Neural progenitor cell (in vitro differentiated cells): ENCODE results near the gene ENOX2. TPM values are rescaled to one million over a fixed set of nuclear protein-coding genes. Genes with fewer than 3 reads are reported as not detected.

Experiments
- DNase-seq: peaks from one replicate; pipeline ENCODE4 v3.0.0-alpha.2; 2016; ENCODE audit warnings: low spot score
- H2AFZ ChIP-seq: fragments of 200-600 bp; sonication (generic); replicated peaks from 2 replicates; pipeline ENCODE4 v1.6.1; 2016; ENCODE audit warnings: antibody characterized with exemption
- H3F3A ChIP-seq: fragments of 200-600 bp; sonication (generic); 2 replicates; pipeline ENCODE4 v1.6.1; 2016; ENCODE audit warnings: antibody characterized with exemption, low read depth
- H3K27ac ChIP-seq: fragments of 200-600 bp; sonication (generic); 2 replicates; pipeline ENCODE4 v1.5.1; 2016; ENCODE audit warnings: mild to moderate bottlenecking
- H3K27me3 ChIP-seq: fragments of 200-600 bp; sonication (generic); 2 replicates; pipeline ENCODE4 v1.6.1; 2016; ENCODE audit warnings: mild to moderate bottlenecking, moderate library complexity
- H3K36me3 ChIP-seq: fragments of 200-600 bp; sonication (generic); 2 replicates; pipeline ENCODE4 v1.5.1; 2016
- H3K4me1 ChIP-seq: fragments of 200-600 bp; sonication (generic); 2 replicates; pipeline ENCODE4 v1.6.1; 2016; ENCODE audit warnings: mixed run types
- H3K4me2 ChIP-seq: fragments of 200-600 bp; sonication (generic); 2 replicates; pipeline ENCODE4 v1.6.1; 2016
- H3K4me3 ChIP-seq: fragments of 200-600 bp; sonication (generic); 2 replicates; pipeline ENCODE4 v1.5.1; 2016
- H3K79me2 ChIP-seq: fragments of 200-600 bp; sonication (generic); 2 replicates; pipeline ENCODE4 v1.6.1; 2016; ENCODE audit warnings: low read depth
- H3K9ac ChIP-seq: fragments of 200-600 bp; sonication (generic); 2 replicates; pipeline ENCODE4 v1.6.1; 2016
- H3K9me3 ChIP-seq: fragments of 200-600 bp; sonication (generic); 2 replicates; pipeline ENCODE4 v1.5.1; 2016; ENCODE audit warnings: low read depth
- H4K20me1 ChIP-seq: fragments of 200-600 bp; sonication (generic); 2 replicates; pipeline ENCODE4 v1.6.1; 2016; ENCODE audit warnings: low read depth
- H3K27ac Mint-ChIP-seq: 3 replicates; pipeline ENCODE4 v1.8.0; 2021; ENCODE audit warnings: mixed read lengths
- H3K27me3 Mint-ChIP-seq: 2 replicates; pipeline ENCODE4 v1.8.0; 2022; ENCODE audit warnings: low read depth, mild to moderate bottlenecking, inconsistent platforms, moderate library complexity, mixed read lengths; ENCODE audit not compliant: insufficient read depth
- H3K36me3 Mint-ChIP-seq: 3 replicates; pipeline ENCODE4 v1.8.0; 2021; ENCODE audit warnings: mixed read lengths
- H3K4me1 Mint-ChIP-seq: 3 replicates; pipeline ENCODE4 v1.8.0; 2021; ENCODE audit warnings: mixed read lengths
- H3K4me3 Mint-ChIP-seq: 3 replicates; pipeline ENCODE4 v1.8.0; 2021; ENCODE audit warnings: mild to moderate bottlenecking, moderate library complexity, mixed read lengths
- H3K9me3 Mint-ChIP-seq: 3 replicates; pipeline ENCODE4 v1.8.0; 2020; ENCODE audit warnings: mixed read lengths
- CTCF ChIP-seq: fragments of 200-600 bp; sonication (generic); IDR thresholded peaks from 2 replicates; pipeline ENCODE4 v1.5.1; 2017; ENCODE audit warnings: antibody characterized with exemption, mild to moderate bottlenecking
- EZH2 ChIP-seq: fragments of 200-600 bp; sonication (generic); IDR thresholded peaks from 2 replicates; pipeline ENCODE4 v1.6.1; 2017; ENCODE audit warnings: antibody characterized with exemption, mild to moderate bottlenecking, moderate library complexity
- EZH2phosphoT487 ChIP-seq: fragments of 200-600 bp; sonication (generic); IDR thresholded peaks from 2 replicates; pipeline ENCODE4 v1.6.1; 2017; ENCODE audit warnings: antibody characterized with exemption
- total RNA-seq: library from RNA; depleted of rRNA; stranded (reverse); fragments of >200 nt; gene quantifications from 2 replicates; pipeline ENCODE4 v1.2.3, GENCODE V29; 2015; ENCODE audit warnings: low replicate concordance

Gene ENOX2
- total RNA-seq, 1 donor from 2014 or later, result 12.5 TPM

- Mint-ChIP-seq H3K27me3 (peaks cover 2% of the 10 kb centered on the region), H3K27ac (no peak overlapping the region), H3K4me3 (no peak overlapping the region), H3K9me3 (no peaks in the 10 kb centered on the region), H3K4me1 (peaks cover 8% of the 10 kb centered on the region), H3K36me3 (peaks cover 4% of the 10 kb centered on the region)
- H3K9ac ChIP-seq, result no peak overlapping the region
- no peak overlapping the region for H3K27ac ChIP-seq
- no peaks in the 10 kb centered on the region for H3F3A ChIP-seq
- no peaks in the 10 kb centered on the region for H3K4me1 ChIP-seq
- H3K4me3 ChIP-seq, result no peak overlapping the region
- no peaks in the 10 kb centered on the region for H3K9me3 ChIP-seq
- H3K79me2 ChIP-seq, result no peaks in the 10 kb centered on the region
- TF ChIP-seq EZH2, result no peak
- no peak for TF ChIP-seq EZH2phosphoT487
- TF ChIP-seq CTCF, result no peak
- DNase-seq, result no peak
- no peaks in the 10 kb centered on the region for H3K36me3 ChIP-seq
- H2AFZ ChIP-seq, result no peak overlapping the region
- H3K27me3 ChIP-seq, result no peaks in the 10 kb centered on the region
- H3K4me2 ChIP-seq, result no peak overlapping the region
- no peaks in the 10 kb centered on the region for H4K20me1 ChIP-seq
Observed at GRCh38 chrX:130896026-130896425, 7.0 kb downstream of the ENOX2 start.

GRCh38 chrX:130895299-130895698 is 7.7 kb downstream of the ENOX2 start:
- no peak overlapping the region for H2AFZ ChIP-seq
- peaks cover 3% of the 10 kb centered on the region for H3K27me3 Mint-ChIP-seq
- H3K4me2 ChIP-seq, result no peak overlapping the region
- no peaks in the 10 kb centered on the region for H3F3A ChIP-seq
- no peaks in the 10 kb centered on the region for H3K9me3 ChIP-seq
- no peak overlapping the region for H3K27ac ChIP-seq
- no peak overlapping the region for H3K4me3 ChIP-seq
- H3K79me2 ChIP-seq, result no peaks in the 10 kb centered on the region
- no peak overlapping the region for H3K4me3 Mint-ChIP-seq
- H3K9ac ChIP-seq, result no peak overlapping the region
- peaks cover 9% of the 10 kb centered on the region for H3K4me1 Mint-ChIP-seq
- H3K4me1 ChIP-seq, result no peaks in the 10 kb centered on the region
- TF ChIP-seq EZH2phosphoT487, result no peak
- TF ChIP-seq EZH2, result no peak
- no peak for TF ChIP-seq CTCF
- H3K9me3 Mint-ChIP-seq, result no peaks in the 10 kb centered on the region
- no peaks in the 10 kb centered on the region for H4K20me1 ChIP-seq
- H3K27ac Mint-ChIP-seq, result no peak overlapping the region
- H3K27me3 ChIP-seq, result no peaks in the 10 kb centered on the region
- no peak for DNase-seq
- H3K36me3 Mint-ChIP-seq, result peaks cover 2% of the 10 kb centered on the region
- H3K36me3 ChIP-seq, result no peaks in the 10 kb centered on the region

- no peak overlapping the region for H2AFZ ChIP-seq
- H3K36me3 Mint-ChIP-seq, result no peaks in the 10 kb centered on the region
- TF ChIP-seq CTCF (no peak), EZH2phosphoT487 (no peak), EZH2 (no peak)
- H4K20me1 ChIP-seq, result no peaks in the 10 kb centered on the region
- peaks cover 15% of the 10 kb centered on the region for H3K4me1 Mint-ChIP-seq
- H3K27me3 ChIP-seq, result no peaks in the 10 kb centered on the region
- no peak overlapping the region for H3K4me3 Mint-ChIP-seq
- H3K4me3 ChIP-seq, result no peak overlapping the region
- H3F3A ChIP-seq, result no peaks in the 10 kb centered on the region
- H3K9me3 ChIP-seq, result no peaks in the 10 kb centered on the region
- H3K27me3 Mint-ChIP-seq, result peaks cover 4% of the 10 kb centered on the region
- no peak overlapping the region for H3K9ac ChIP-seq
- H3K27ac Mint-ChIP-seq, result peak overlapping the region; percentile 57
- H3K4me1 ChIP-seq, result peaks cover 5% of the 10 kb centered on the region
- H3K27ac ChIP-seq, result no peak overlapping the region
- no peaks in the 10 kb centered on the region for H3K79me2 ChIP-seq
- no peaks in the 10 kb centered on the region for H3K36me3 ChIP-seq
- no peak overlapping the region for H3K4me2 ChIP-seq
- no peak for DNase-seq
- H3K9me3 Mint-ChIP-seq, result no peaks in the 10 kb centered on the region
Observed at GRCh38 chrX:130893356-130894085, 9.5 kb downstream of the ENOX2 start.
